Measurements from ENCODE around the gene TSHZ2. TPM values are rescaled to one million over a fixed set of nuclear protein-coding genes. Genes with fewer than 3 reads are reported as not detected.

The TSHZ2 gene
- total and polyA plus RNA-seq, 2 of the 4 experiments (the other 2 are of a cell fraction) = under 0.01 to 0.02 TPM

GRCh38 chr20:53278555-53278954 lies 306.4 kb downstream of the TSHZ2 start:
- CTCF ChIA-PET = no interaction called here
- H3K79me1 ChIP-seq (ENCODE audit: low read depth in 1 of 2, low read length in 2 of 2) = no peaks in the 10 kb centered on the region
- H3K56ac ChIP-seq (ENCODE audit: extremely low read depth, insufficient read depth, low read length) = no peak overlapping the region
- no peak overlapping the region for H2BK120ac ChIP-seq (ENCODE audit: low read depth, low read length)
- no peak overlapping the region for H2BK20ac ChIP-seq (ENCODE audit: low read depth, low read length)
- H4K8ac ChIP-seq (ENCODE audit: low read depth in 2 of 2, low read length in 2 of 2) = no peak overlapping the region
- no peaks in the 10 kb centered on the region for H4K20me1 ChIP-seq (ENCODE audit: insufficient read depth, low read length)
- H3K4me1 ChIP-seq (ENCODE audit: control insufficient read depth, insufficient read depth, low read length) = no peaks in the 10 kb centered on the region
- no peak overlapping the region for H3K4ac ChIP-seq (ENCODE audit: low read depth, low read length)
- H3K9me3 ChIP-seq (ENCODE audit: control insufficient read depth, insufficient read depth, low read length) = no peaks in the 10 kb centered on the region
- no peaks in the 10 kb centered on the region for H3K27me3 ChIP-seq (ENCODE audit: control insufficient read depth, insufficient read depth, low read length)
- no peak overlapping the region for H3K14ac ChIP-seq (replicated peaks; ENCODE audit: low read depth, low read length)
- WGBS, 2 experiments (ENCODE audit: extremely low coverage in 2 of 2, insufficient read length in 1 of 2) = no CpG with 5 or more reads among the region's 1 CpG
- BruUV-seq (replicated peaks) = no TSS peak
- no peak for ATAC-seq (ENCODE audit: low read depth)
- H3K23ac ChIP-seq (ENCODE audit: low read depth, low read length) = no peak overlapping the region
- no peak overlapping the region for H2BK15ac ChIP-seq (ENCODE audit: low read depth, low read length)
- no peaks in the 10 kb centered on the region for H3K36me3 ChIP-seq (ENCODE audit: control insufficient read depth, insufficient read depth, low read length)
- H3K4me2 ChIP-seq (ENCODE audit: low read depth, low read length) = no peak overlapping the region
- no peak overlapping the region for H2BK5ac ChIP-seq (ENCODE audit: low read depth, low read length, poor library complexity, severe bottlenecking)
- dilution Hi-C loops (cut with HindIII; ENCODE audit: low sequenced_read_pairs, unreplicated experiment) = no loop called here
- intact Hi-C loops (cut with micrococcal nuclease) = no loop called here
- no peak for TF ChIP-seq USF2 (IDR thresholded peaks at IDR 0.05; ENCODE audit: low read depth, low read length)
- TF ChIP-seq MXI1 (IDR thresholded peaks at IDR 0.05; ENCODE audit: borderline replicate concordance, low read depth, low read length) = no peak
- no peak for TF ChIP-seq RAD21 (IDR thresholded peaks at IDR 0.05; ENCODE audit: low read length)
- no peak for TF ChIP-seq POLR2A (IDR thresholded peaks at IDR 0.05; ENCODE audit: low read depth, low read length)
- TF ChIP-seq, protein P1, sequence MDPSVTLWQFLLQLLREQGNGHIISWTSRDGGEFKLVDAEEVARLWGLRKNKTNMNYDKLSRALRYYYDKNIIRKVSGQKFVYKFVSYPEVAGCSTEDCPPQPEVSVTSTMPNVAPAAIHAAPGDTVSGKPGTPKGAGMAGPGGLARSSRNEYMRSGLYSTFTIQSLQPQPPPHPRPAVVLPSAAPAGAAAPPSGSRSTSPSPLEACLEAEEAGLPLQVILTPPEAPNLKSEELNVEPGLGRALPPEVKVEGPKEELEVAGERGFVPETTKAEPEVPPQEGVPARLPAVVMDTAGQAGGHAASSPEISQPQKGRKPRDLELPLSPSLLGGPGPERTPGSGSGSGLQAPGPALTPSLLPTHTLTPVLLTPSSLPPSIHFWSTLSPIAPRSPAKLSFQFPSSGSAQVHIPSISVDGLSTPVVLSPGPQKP (IDR thresholded peaks at IDR 0.05; ENCODE audit: borderline replicate concordance, low read depth, low read length) = no peak
- H2AK9ac ChIP-seq (replicated peaks; ENCODE audit: low read depth, low read length, poor library complexity) = no peak overlapping the region
- no peak overlapping the region for H3K18ac ChIP-seq (ENCODE audit: low read depth, low read length)
- no peak overlapping the region for H3K9ac ChIP-seq (ENCODE audit: low read depth, low read length)
- no peak overlapping the region for H3K4me3 ChIP-seq (ENCODE audit: insufficient read depth, low read depth, low read length)
- no peak overlapping the region for H4K5ac ChIP-seq (ENCODE audit: low read depth, low read length)
- no peak overlapping the region for H2AFZ ChIP-seq (replicated peaks; ENCODE audit: low read length, poor library complexity)
- in situ Hi-C loops (cut with MboI; ENCODE audit: low sequenced_read_pairs) = no loop called here
- H4K91ac ChIP-seq (ENCODE audit: insufficient read depth, low read depth, low read length) = no peak overlapping the region
- no peaks in the 10 kb centered on the region for H3K9me1 ChIP-seq (ENCODE audit: insufficient read depth, low read length)
- no peak overlapping the region for H2AK5ac ChIP-seq (ENCODE audit: low read depth, low read length)
- DNase-seq = no peak
- H3K27ac ChIP-seq (ENCODE audit: insufficient read depth, low read length) = no peak overlapping the region
- POLR2A ChIA-PET (ENCODE audit: unreplicated experiment) = no interaction called here

All from IMR-90 (cell line).